OCI-LY7 (cell line): ENCODE results near the gene HSD17B14.

ENCODE experiments used
- EZH2phosphoT487 ChIP-seq: fragments of 200-600 bp; sonication (generic); IDR thresholded peaks from 2 replicates; pipeline ENCODE4 v1.6.1; 2018; ENCODE audit warnings: low read depth, borderline replicate concordance, mild to moderate bottlenecking, mixed run types, antibody characterized with exemption, low read length, moderate library complexity, mixed read lengths
- TF ChIP-seq, protein P1 (sequence below): fragments of 200-600 bp; sonication (generic); conservative IDR thresholded peaks from 2 replicates; pipeline ENCODE4 v1.5.1; 2014; ENCODE audit warnings: mild to moderate bottlenecking, antibody characterized with exemption, low read length, moderate library complexity, mixed read lengths

DNA sequence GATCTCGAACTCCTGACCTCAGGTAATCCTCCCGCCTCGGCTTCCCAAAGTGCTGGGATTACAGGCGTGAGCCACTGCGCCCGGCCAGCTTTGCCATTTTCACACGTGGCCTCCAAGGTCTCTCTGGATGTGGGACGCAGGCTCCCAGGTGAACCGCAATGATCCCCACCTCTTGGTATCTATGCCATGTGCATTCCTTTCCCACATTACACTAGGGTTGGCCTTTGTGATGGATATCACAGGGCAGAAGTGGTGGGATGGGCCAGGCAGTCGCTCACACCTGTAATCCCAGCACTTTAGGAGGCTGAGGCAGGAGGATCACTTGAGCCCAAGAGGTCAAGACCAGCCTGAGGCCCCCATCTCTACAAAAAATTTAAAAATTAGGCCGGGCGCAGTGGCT is 58.6 kb downstream of the HSD17B14 start:
- TF ChIP-seq, protein P1, sequence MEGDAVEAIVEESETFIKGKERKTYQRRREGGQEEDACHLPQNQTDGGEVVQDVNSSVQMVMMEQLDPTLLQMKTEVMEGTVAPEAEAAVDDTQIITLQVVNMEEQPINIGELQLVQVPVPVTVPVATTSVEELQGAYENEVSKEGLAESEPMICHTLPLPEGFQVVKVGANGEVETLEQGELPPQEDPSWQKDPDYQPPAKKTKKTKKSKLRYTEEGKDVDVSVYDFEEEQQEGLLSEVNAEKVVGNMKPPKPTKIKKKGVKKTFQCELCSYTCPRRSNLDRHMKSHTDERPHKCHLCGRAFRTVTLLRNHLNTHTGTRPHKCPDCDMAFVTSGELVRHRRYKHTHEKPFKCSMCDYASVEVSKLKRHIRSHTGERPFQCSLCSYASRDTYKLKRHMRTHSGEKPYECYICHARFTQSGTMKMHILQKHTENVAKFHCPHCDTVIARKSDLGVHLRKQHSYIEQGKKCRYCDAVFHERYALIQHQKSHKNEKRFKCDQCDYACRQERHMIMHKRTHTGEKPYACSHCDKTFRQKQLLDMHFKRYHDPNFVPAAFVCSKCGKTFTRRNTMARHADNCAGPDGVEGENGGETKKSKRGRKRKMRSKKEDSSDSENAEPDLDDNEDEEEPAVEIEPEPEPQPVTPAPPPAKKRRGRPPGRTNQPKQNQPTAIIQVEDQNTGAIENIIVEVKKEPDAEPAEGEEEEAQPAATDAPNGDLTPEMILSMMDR: no peak
- TF ChIP-seq EZH2phosphoT487: no peak
